ENCODE measurements around the gene NEURL2. TPM values are rescaled to one million over a fixed set of nuclear protein-coding genes. Genes with fewer than 3 reads are reported as not detected.
"Not testable (repeated sequence)": the region's sequence is repeated elsewhere in the genome, so short reads cannot be mapped to it uniquely, and the experiment has no call there.

The NEURL2 gene
- polyA plus RNA-seq, 3 donors, result 8.8 to 10.2 (median 10.1) TPM

DNA sequence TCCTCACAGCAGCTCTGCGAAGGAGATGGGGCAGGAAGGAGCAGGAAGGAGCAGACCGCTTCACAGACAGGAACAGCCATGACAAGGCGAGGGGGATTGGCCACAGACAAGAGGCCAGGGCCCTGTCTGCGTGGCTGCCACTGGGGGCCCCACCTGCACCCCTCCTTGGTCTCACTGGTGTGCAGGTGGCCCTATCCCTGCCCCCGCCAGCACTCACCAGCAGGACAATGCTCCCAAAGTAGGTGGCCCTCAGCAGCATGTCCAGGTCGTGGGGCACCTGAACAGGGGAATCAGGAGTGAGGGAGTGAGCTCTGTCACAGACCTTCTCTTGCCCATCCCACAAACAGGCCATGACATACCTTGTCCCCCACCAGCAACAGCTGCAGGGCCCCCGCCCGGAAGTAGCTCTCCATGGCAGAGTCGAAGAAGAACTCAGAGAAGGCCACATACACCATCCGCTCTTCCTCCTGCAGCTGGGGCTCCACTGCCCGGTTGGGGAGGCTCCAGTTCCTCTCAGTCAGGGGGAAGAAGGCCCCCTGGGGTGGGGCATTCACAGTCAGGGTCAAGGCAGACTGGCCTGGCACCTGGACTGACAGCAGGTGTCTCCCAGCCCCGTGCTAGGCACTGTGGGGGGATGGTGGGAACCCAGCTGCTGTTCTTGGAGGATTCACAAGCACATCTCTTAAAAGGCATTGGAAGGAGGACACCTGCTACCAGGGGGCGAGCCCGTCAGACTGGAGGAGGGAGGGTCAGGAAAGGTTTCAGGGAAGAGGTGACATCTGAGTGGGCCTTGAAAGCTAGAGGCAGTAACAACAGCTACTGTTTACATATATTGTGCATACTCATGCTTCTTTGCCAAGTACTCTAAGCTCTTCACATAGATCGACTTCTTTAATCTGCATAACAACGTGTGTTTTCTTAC lies 13.8 kb upstream of the NEURL2 start:
- no peak for DNase-seq

DNA sequence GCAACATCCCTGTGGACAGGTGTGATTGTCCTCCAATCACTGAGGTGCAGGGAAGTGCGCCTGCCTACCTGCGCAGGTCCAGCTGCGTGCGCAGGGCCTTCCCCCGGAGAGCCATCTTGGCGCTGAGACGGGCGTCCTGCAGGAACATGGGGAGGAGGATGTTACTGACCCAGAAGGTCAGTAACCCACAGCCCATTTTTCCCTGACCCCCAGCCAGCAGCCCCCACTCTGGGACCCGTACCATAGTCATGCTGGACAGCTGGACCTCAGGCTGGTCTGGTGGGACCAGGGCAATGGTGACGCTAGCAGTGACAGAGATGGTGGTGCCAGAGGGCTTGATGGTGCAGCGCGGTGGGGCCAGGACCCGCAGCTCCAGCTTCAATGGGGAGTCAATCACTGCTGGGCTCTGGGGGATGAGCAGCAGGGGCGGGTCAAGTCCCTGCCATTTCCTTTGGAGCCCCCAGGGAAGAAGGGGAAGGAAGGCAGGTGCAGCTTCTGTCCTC lies 11.2 kb upstream of the NEURL2 start:
- no peak for DNase-seq

DNA sequence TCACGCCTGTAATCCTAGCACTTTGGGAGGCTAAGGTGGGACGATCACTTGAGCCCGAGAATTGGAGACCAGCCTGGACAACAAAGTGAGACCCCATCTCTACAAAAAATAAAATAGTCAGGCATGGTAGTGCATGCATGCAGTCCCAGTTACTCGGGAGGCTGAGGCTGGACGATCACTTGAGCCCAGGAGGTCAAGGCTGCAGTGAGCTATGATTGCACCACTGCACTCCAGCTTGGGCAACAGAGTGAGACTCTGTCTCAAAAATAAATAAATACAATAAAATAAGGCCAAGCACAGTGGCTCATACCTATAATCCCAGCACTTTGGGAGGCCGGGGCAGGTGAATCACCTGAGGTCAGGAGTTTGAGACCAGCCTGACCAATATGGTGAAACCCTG lies 10.3 kb upstream of the NEURL2 start:
- not testable (repeated sequence) for DNase-seq

DNA sequence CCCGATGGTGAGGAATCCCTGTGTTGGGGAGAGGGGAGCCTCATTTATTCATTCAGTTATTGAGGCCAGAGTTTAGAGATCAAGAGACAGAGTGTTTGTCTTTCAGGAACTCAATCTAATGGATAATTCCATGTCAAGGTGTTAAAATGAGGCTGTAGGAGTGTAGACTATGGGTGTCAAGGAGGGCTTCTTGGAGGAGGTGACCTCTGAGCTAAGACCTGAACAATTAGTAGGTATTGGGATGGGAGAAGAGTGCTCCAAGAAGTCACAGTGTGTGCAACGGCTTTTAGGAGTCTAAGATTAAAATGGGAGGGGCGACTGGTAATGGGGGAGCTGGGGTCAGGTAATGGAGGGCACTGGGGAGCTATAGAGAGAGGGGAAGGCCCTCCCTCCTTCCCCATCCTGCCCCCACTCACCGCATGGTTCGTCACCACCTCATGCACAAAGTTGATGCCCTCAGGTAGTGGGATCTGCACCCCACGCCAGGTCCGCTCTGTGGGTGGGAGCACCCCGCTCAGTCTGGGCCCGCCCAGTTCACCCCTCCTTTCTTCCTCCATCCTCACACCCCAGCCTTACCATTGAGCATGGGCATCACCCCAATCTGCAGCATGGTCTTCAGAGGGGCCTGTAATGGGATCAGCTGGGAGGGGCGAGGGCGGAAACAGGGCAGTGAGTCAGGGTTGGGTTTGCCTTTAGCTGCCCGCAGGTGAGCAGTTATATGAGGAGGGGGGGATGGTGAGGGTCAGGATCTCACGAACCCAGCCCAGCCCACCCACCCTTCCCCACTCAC lies 8.2 kb upstream of the NEURL2 start:
- DNase-seq, result no peak

GRCh38 chr20:45898285-45898684 lies 7.3 kb upstream of the NEURL2 start:
- no peak for DNase-seq

DNA sequence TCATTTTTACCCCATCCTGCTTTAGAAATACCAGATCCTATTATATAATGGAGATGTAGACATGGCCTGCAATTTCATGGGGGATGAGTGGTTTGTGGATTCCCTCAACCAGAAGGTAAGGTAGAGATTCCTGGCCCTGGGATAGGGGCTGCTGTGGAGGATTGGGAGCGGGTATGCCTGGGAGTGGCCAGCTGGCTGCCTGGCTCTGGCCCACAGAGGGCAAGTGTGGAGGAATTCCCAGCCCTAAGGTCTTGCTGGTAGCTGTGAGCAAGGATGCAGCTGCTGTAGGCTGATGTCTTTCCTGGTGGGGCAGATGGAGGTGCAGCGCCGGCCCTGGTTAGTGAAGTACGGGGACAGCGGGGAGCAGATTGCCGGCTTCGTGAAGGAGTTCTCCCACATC lies 6.7 kb upstream of the NEURL2 start:
- DNase-seq, result no peak

- DNase-seq, result no peak
These were observed 6.3 kb upstream of the NEURL2 start for GRCh38 chr20:45897289-45897688.

DNA sequence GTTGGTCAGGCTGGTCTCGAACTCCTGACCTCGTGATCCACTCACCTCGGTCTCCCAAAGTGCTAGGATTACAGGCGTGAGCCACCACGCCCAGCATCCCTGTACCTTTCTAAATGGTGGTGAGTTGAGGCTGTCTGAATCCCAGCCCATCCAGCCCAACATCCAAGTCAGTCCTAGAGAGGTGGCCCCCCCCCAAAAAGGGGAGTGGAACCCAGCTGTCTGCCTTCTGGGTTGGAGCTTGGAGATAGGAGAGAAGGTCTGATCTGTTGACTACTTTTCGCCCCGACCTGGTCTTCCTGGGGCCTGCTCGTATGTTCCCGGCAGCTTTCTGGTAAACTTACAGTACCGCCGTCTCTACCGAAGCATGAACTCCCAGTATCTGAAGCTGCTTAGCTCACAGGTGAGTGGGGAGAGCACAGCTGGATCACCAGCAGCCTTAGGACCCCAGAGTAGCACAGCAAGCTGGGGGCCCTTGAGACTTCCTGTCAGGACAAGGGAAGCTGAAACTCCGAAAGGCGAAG lies 5.7 kb upstream of the NEURL2 start:
- no peak for DNase-seq

DNA sequence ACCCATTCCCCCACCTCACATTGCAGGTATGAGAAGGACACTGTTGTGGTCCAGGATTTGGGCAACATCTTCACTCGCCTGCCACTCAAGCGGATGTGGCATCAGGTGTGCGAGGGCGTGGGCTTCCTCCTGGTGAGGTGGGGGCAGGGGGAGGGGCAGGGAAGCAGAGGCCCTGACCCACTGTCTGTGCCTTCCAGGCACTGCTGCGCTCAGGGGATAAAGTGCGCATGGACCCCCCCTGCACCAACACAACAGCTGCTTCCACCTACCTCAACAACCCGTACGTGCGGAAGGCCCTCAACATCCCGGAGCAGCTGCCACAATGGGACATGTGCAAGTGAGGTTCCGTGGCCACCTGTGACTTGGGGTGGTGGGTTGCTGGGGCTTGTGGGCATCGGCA lies 3.8 kb upstream of the NEURL2 start:
- DNase-seq, result no peak

GRCh38 chr20:45893831-45894230 lies 2.8 kb upstream of the NEURL2 start:
- DNase-seq, result no peak

GRCh38 chr20:45892828-45893500 lies 2.0 kb upstream of the NEURL2 start:
- DNase-seq, result no peak

GRCh38 chr20:45892049-45892825 lies 1.2 kb upstream of the NEURL2 start:
- no peak for DNase-seq

- peak; percentile 87 for DNase-seq
These were observed 677 bp downstream of the NEURL2 start for GRCh38 chr20:45890077-45890984.

DNA sequence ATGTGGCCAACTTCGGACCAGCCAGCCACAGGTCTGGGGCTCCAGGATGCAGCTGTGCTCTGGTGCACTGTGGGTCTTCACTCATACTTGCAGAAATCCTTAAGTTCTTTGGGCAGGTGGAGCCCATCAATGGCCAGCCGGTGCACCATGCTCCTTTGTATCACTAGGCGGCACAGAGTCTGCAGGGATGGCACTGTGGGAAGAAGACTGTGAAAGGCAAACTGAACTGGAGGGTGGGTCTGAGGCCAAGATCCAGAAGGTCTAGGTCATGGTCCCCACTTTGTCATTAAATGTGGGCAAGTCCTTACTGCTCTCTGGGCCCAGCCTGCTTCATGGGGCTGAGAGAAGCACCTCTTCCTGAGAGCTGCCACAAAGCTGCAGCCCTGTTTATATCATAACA lies 2.3 kb downstream of the NEURL2 start:
- no peak for DNase-seq

- no peak for DNase-seq
These were observed 3.7 kb downstream of the NEURL2 start, which contains the start of gene SPATA25 for GRCh38 chr20:45887346-45887715. Gene SPATA25 (minus strand): TSS chr20:45887622. CDS start chr20:45887590, 32 bp downstream.

- DNase-seq, result no peak
These were observed 4.2 kb downstream of the NEURL2 start for GRCh38 chr20:45886590-45887345.

GRCh38 chr20:45883100-45883469 lies 7.9 kb downstream of the NEURL2 start:
- DNase-seq, result no peak

DNA sequence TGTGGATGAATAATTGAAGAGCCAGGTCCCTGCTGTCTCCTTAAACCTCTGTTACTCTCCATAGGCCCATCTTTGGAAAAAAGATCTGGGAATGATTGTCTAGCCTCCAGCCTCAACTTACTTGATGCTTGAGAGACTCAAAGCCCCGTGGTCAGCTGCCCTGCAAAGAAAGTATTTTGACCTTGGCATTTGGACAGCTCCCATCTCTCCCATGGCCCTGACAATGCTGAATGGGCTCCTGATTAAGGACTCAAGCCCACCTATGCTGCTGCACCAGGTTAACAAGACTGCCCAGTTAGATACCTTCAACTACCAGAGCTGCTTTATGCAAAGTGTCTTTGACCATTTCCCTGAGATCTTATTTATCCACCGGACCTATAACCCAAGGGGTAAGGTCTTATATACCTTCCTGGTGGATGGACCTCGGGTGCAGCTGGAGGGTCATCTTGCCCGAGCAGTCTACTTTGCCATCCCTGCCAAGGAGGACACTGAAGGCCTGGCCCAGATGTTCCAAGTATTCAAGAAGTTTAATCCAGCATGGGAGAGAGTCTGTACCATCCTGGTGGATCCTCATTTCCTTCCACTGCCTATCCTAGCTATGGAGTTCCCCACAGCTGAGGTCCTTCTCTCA lies 8.4 kb downstream of the NEURL2 start:
- DNase-seq, result no peak
